ENCODE data around the gene BCAM. TPM values are rescaled to one million over a fixed set of nuclear protein-coding genes. Genes with fewer than 3 reads are reported as not detected.
"Not testable (repeated sequence)": the region's sequence is repeated elsewhere in the genome, so short reads cannot be mapped to it uniquely, and the experiment has no call there.

BCAM gene
- total and polyA plus RNA-seq, 9 donors, result 81.6 to 235 (median 205) TPM

- H3K4me1 ChIP-seq (ENCODE audit: control insufficient read depth, insufficient read depth, low read length), result peaks cover 42% of the 10 kb centered on the region
Measured at GRCh38 chr19:44848036-44848811, 39.3 kb downstream of the BCAM start.

GRCh38 chr19:44848812-44849447, 40.0 kb downstream of the BCAM start:
- peaks cover 42% of the 10 kb centered on the region for H3K4me1 ChIP-seq (ENCODE audit: control insufficient read depth, insufficient read depth, low read length)

More at GRCh38 chr19:44848036-44848811, 39.3 kb downstream of the BCAM start:
- Histone ChIP-seq H3K9me3 (replicated peaks; ENCODE audit: control insufficient read depth, low read depth, low read length) (no peaks in the 10 kb centered on the region), H3K27me3 (ENCODE audit: control insufficient read depth, insufficient read depth, low read length) (peaks cover 2% of the 10 kb centered on the region), H3K4me3 (ENCODE audit: low read length) (peak overlapping the region; percentile 91), H3K27ac (ENCODE audit: low read length) (peak overlapping the region; percentile 95), H3K36me3 (ENCODE audit: control insufficient read depth, insufficient read depth, low read length) (no peaks in the 10 kb centered on the region)
- DNase-seq, result peak; percentile 76
- 6% methylated on average over 19 of the region's 19 CpGs for WGBS (ENCODE audit: insufficient coverage)

GRCh38 chr19:44850641-44851109, 41.8 kb downstream of the BCAM start:
- Histone ChIP-seq H3K27ac (ENCODE audit: low read length) (peak overlapping the region; percentile 13), H3K27me3 (ENCODE audit: control insufficient read depth, insufficient read depth, low read length) (peaks cover 2% of the 10 kb centered on the region), H3K4me3 (ENCODE audit: low read length) (no peak overlapping the region), H3K4me1 (ENCODE audit: control insufficient read depth, insufficient read depth, low read length) (peaks cover 31% of the 10 kb centered on the region), H3K36me3 (ENCODE audit: control insufficient read depth, insufficient read depth, low read length) (no peaks in the 10 kb centered on the region), H3K9me3 (replicated peaks; ENCODE audit: control insufficient read depth, low read depth, low read length) (no peaks in the 10 kb centered on the region)
- no peak for DNase-seq
- WGBS (ENCODE audit: insufficient coverage), result 41% methylated on average over 4 of the region's 8 CpGs

More at GRCh38 chr19:44848812-44849447, 40.0 kb downstream of the BCAM start:
- peak overlapping the region; percentile 95 for H3K27ac ChIP-seq (ENCODE audit: low read length)
- H3K4me3 ChIP-seq (ENCODE audit: low read length), result peak overlapping the region; percentile 91
- peak; percentile 57 for DNase-seq
- no peaks in the 10 kb centered on the region for H3K9me3 ChIP-seq (replicated peaks; ENCODE audit: control insufficient read depth, low read depth, low read length)
- no peaks in the 10 kb centered on the region for H3K36me3 ChIP-seq (ENCODE audit: control insufficient read depth, insufficient read depth, low read length)
- peaks cover 2% of the 10 kb centered on the region for H3K27me3 ChIP-seq (ENCODE audit: control insufficient read depth, insufficient read depth, low read length)
- 11% methylated on average over 14 of the region's 18 CpGs for WGBS (ENCODE audit: insufficient coverage)

GRCh38 chr19:44851427-44851826, 42.5 kb downstream of the BCAM start:
- Histone ChIP-seq H3K27me3 (ENCODE audit: control insufficient read depth, insufficient read depth, low read length) (peaks cover 2% of the 10 kb centered on the region), H3K9me3 (replicated peaks; ENCODE audit: control insufficient read depth, low read depth, low read length) (no peaks in the 10 kb centered on the region), H3K27ac (ENCODE audit: low read length) (no peak overlapping the region), H3K36me3 (ENCODE audit: control insufficient read depth, insufficient read depth, low read length) (peaks cover 4% of the 10 kb centered on the region), H3K4me1 (ENCODE audit: control insufficient read depth, insufficient read depth, low read length) (peaks cover 30% of the 10 kb centered on the region), H3K4me3 (ENCODE audit: low read length) (no peak overlapping the region)
- DNase-seq, result no peak
- no CpG with 5 or more reads among the region's 2 CpGs for WGBS (ENCODE audit: insufficient coverage)

GRCh38 chr19:44855606-44856005, 46.7 kb downstream of the BCAM start:
- no peak for DNase-seq
- peaks cover 3% of the 10 kb centered on the region for H3K4me1 ChIP-seq (ENCODE audit: control insufficient read depth, insufficient read depth, low read length)
- no CpG with 5 or more reads among the region's 1 CpG for WGBS (ENCODE audit: insufficient coverage)
- H3K36me3 ChIP-seq (ENCODE audit: control insufficient read depth, insufficient read depth, low read length), result peaks cover 14% of the 10 kb centered on the region
- H3K9me3 ChIP-seq (replicated peaks; ENCODE audit: control insufficient read depth, low read depth, low read length), result no peaks in the 10 kb centered on the region
- H3K27ac ChIP-seq (ENCODE audit: low read length), result no peak overlapping the region
- no peak overlapping the region for H3K4me3 ChIP-seq (ENCODE audit: low read length)
- no peaks in the 10 kb centered on the region for H3K27me3 ChIP-seq (ENCODE audit: control insufficient read depth, insufficient read depth, low read length)

- Histone ChIP-seq H3K4me1 (ENCODE audit: control insufficient read depth, insufficient read depth, low read length) (no peaks in the 10 kb centered on the region), H3K27me3 (ENCODE audit: control insufficient read depth, insufficient read depth, low read length) (no peaks in the 10 kb centered on the region), H3K36me3 (ENCODE audit: control insufficient read depth, insufficient read depth, low read length) (peaks cover 15% of the 10 kb centered on the region), H3K4me3 (ENCODE audit: low read length) (no peak overlapping the region), H3K9me3 (replicated peaks; ENCODE audit: control insufficient read depth, low read depth, low read length) (no peaks in the 10 kb centered on the region), H3K27ac (ENCODE audit: low read length) (peak overlapping the region; percentile 52)
- DNase-seq, result peak; percentile 60
- WGBS (ENCODE audit: insufficient coverage), result 49% methylated on average over 3 of the region's 10 CpGs
Measured at GRCh38 chr19:44856421-44857083, 47.6 kb downstream of the BCAM start.

GRCh38 chr19:44857837-44858236, 48.9 kb downstream of the BCAM start:
- H3K27me3 ChIP-seq (ENCODE audit: control insufficient read depth, insufficient read depth, low read length), result no peaks in the 10 kb centered on the region
- no peak for DNase-seq
- H3K27ac ChIP-seq (ENCODE audit: low read length), result no peak overlapping the region
- H3K36me3 ChIP-seq (ENCODE audit: control insufficient read depth, insufficient read depth, low read length), result peaks cover 15% of the 10 kb centered on the region
- no peaks in the 10 kb centered on the region for H3K9me3 ChIP-seq (replicated peaks; ENCODE audit: control insufficient read depth, low read depth, low read length)
- 75% methylated on average over 2 of the region's 4 CpGs for WGBS (ENCODE audit: insufficient coverage)
- no peak overlapping the region for H3K4me3 ChIP-seq (ENCODE audit: low read length)
- H3K4me1 ChIP-seq (ENCODE audit: control insufficient read depth, insufficient read depth, low read length), result no peaks in the 10 kb centered on the region

GRCh38 chr19:44861576-44861975, 52.7 kb downstream of the BCAM start:
- H3K27me3 ChIP-seq (ENCODE audit: control insufficient read depth, insufficient read depth, low read length); H3K27ac ChIP-seq (ENCODE audit: low read length); H3K4me1 ChIP-seq (ENCODE audit: control insufficient read depth, insufficient read depth, low read length); H3K4me3 ChIP-seq (ENCODE audit: low read length); DNase-seq; H3K9me3 ChIP-seq (replicated peaks; ENCODE audit: control insufficient read depth, low read depth, low read length): not testable (repeated sequence)
- H3K36me3 ChIP-seq (ENCODE audit: control insufficient read depth, insufficient read depth, low read length), result peaks cover 24% of the 10 kb centered on the region
- WGBS (ENCODE audit: insufficient coverage), result 40% methylated on average over 1 of the region's 3 CpGs

GRCh38 chr19:44863990-44864389, 55.1 kb downstream of the BCAM start:
- no CpG with 5 or more reads among the region's 2 CpGs for WGBS (ENCODE audit: insufficient coverage)
- no peak for DNase-seq
- Histone ChIP-seq H3K27ac (ENCODE audit: low read length) (no peak overlapping the region), H3K9me3 (replicated peaks; ENCODE audit: control insufficient read depth, low read depth, low read length) (no peaks in the 10 kb centered on the region), H3K4me1 (ENCODE audit: control insufficient read depth, insufficient read depth, low read length) (no peaks in the 10 kb centered on the region), H3K27me3 (ENCODE audit: control insufficient read depth, insufficient read depth, low read length) (no peaks in the 10 kb centered on the region), H3K36me3 (ENCODE audit: control insufficient read depth, insufficient read depth, low read length) (peaks cover 32% of the 10 kb centered on the region), H3K4me3 (ENCODE audit: low read length) (no peak overlapping the region)

GRCh38 chr19:44865196-44865767, 56.4 kb downstream of the BCAM start:
- H3K27me3 ChIP-seq (ENCODE audit: control insufficient read depth, insufficient read depth, low read length), result no peaks in the 10 kb centered on the region
- 80% methylated on average over 19 of the region's 27 CpGs for WGBS (ENCODE audit: insufficient coverage)

More at GRCh38 chr19:44865196-44865767, 56.4 kb downstream of the BCAM start:
- no peaks in the 10 kb centered on the region for H3K9me3 ChIP-seq (replicated peaks; ENCODE audit: control insufficient read depth, low read depth, low read length)
- H3K36me3 ChIP-seq (ENCODE audit: control insufficient read depth, insufficient read depth, low read length), result peaks cover 27% of the 10 kb centered on the region
- no peak overlapping the region for H3K4me3 ChIP-seq (ENCODE audit: low read length)
- no peak for DNase-seq
- H3K4me1 ChIP-seq (ENCODE audit: control insufficient read depth, insufficient read depth, low read length), result peaks cover 8% of the 10 kb centered on the region
- no peak overlapping the region for H3K27ac ChIP-seq (ENCODE audit: low read length)

Data from muscle of leg (tissue), 11 donors.